Measurements from ENCODE around the gene SRGN.

Gene SRGN

GRCh38 chr10:69102440-69102839 is 14.5 kb downstream of the SRGN start:
- no peak for DNase-seq (ENCODE audit: low spot score)
- TF ChIP-seq CTCF (IDR thresholded peaks at IDR 0.05; ENCODE audit: extremely low read depth, missing control alignments): no peak

- DNase-seq (ENCODE audit: low spot score): no peak
- no peak for TF ChIP-seq CTCF (IDR thresholded peaks at IDR 0.05; ENCODE audit: extremely low read depth, missing control alignments)
Observed at GRCh38 chr10:69103784-69104183, 15.9 kb downstream of the SRGN start.

- DNase-seq (ENCODE audit: low spot score): no peak
- no peak for TF ChIP-seq CTCF (IDR thresholded peaks at IDR 0.05; ENCODE audit: extremely low read depth, missing control alignments)
Observed at GRCh38 chr10:69104994-69105790, 17.3 kb downstream of the SRGN start.

- DNase-seq (ENCODE audit: low spot score): no peak
- TF ChIP-seq CTCF (IDR thresholded peaks at IDR 0.05; ENCODE audit: extremely low read depth, missing control alignments): no peak
Observed at GRCh38 chr10:69107176-69107490, 19.2 kb downstream of the SRGN start.

- no peak for DNase-seq (ENCODE audit: low spot score)
- TF ChIP-seq CTCF (IDR thresholded peaks at IDR 0.05; ENCODE audit: extremely low read depth, missing control alignments): no peak
Observed at GRCh38 chr10:69107699-69108098, 19.8 kb downstream of the SRGN start.

GRCh38 chr10:69119896-69120295 is 32.0 kb downstream of the SRGN start:
- no peak for DNase-seq (ENCODE audit: low spot score)
- TF ChIP-seq CTCF (IDR thresholded peaks at IDR 0.05; ENCODE audit: extremely low read depth, missing control alignments): no peak

- no peak for DNase-seq (ENCODE audit: low spot score)
Observed at GRCh38 chr10:69123306-69123746, 35.4 kb downstream of the SRGN start.

More at GRCh38 chr10:69123306-69123746, 35.4 kb downstream of the SRGN start:
- TF ChIP-seq CTCF (IDR thresholded peaks at IDR 0.05; ENCODE audit: extremely low read depth, missing control alignments): peak; percentile 37

Data from GM20000 (cell line).